HG03135 (cell line): ENCODE results near the gene LPP.

Experiments
- ATAC-seq: cut with Tn5 transposase; IDR thresholded peaks from one replicate; pipeline ENCODE4 v1.9.1; 2021; ENCODE audit warnings: mild to moderate bottlenecking, moderate library complexity; ENCODE audit not compliant: unreplicated experiment

The LPP gene

DNA sequence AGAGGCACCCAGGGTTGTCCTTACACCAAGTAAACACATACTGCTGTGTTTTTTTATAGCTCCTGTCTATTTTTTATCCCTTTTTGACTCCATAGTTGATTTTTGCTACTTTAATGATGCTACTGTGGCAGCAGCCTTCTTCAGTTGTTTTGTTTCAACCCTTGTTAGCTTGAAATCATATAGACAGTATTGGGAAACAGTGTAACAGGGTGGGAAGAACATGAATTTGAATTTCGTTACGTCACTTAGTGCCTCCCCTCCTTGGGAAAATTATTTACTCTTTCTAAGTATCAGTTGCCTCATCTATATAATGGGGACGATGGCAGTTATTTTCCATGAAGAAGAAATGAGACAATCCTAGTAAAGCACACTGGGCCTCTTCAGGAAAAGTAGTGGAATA lies 608.0 kb downstream of the LPP start:
- ATAC-seq = no peak

DNA sequence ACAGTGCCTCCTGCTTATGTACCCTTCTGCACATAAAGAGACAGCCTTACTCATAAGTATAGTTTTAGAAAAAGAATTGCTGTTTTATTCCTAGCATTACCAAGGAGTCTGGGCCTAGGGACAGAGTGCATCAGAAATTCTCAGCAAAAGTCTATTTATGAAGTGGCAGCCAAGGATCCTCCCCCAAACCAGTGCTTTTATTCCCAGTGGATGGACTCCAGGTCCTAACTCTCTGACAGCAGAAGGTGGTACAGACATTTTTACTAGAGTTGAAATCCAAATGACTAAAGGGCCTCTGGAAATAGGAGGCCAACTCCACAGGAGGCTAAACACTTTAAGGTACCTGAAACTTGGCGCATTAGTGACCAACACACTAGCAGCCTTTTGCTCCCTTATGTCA lies 610.7 kb downstream of the LPP start:
- ATAC-seq = no peak

DNA sequence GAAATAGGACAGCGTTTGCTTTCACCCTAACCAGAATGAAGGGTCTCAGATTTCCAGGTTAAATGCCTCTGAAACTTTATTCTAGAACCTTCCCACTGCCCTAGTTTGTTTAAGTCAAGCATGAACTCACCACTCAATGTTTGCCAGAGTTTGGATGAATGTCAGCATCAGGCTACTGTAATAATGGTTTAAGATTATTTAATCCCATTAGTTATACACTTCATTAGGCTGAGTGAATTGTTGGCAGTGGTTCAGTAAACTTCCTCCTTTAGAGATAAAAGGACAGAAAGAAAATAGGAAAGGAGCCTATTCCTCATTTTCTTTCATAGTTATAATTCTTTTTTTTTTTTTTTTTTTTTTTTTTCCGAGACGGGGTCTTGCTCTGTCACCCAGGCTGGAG lies 615.9 kb downstream of the LPP start:
- no peak for ATAC-seq

DNA sequence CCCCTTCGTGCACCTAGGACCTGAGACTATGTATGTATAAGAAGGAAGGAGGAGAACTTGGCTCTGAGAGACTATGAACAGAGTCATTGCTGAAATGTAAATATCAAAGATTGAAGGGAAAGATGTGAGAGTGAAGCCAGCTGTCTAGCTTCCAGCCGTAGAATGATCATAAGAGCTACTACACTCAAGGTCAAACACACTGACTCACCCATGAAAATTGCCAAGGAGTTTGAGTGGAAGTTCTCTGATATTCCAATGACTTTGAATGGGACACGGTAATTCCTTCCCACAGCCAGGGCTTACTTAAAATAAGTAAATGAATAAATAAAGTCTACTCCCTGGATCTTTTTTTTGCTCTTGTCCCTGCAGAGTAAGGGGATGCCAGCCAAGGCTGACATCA lies 618.9 kb downstream of the LPP start:
- no peak for ATAC-seq

DNA sequence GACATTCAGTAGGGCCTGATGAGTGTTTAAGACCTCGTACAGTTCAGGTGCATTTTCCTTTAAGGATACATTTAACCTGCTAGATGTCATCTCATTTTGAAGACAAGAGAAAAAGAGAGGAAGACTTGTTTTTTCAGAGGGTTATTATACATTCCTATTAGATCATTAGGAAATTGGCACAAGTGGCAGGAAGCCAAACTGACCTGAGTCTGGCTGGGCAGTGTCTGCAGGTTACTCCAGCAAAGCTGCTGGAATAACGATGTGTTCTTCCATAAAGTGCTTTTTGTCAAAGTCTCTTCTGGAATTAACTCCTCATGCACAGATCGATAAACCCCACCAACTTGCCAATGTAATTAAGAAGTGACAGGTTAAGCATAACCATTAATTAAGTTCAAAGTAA lies 621.5 kb downstream of the LPP start:
- ATAC-seq = no peak

DNA sequence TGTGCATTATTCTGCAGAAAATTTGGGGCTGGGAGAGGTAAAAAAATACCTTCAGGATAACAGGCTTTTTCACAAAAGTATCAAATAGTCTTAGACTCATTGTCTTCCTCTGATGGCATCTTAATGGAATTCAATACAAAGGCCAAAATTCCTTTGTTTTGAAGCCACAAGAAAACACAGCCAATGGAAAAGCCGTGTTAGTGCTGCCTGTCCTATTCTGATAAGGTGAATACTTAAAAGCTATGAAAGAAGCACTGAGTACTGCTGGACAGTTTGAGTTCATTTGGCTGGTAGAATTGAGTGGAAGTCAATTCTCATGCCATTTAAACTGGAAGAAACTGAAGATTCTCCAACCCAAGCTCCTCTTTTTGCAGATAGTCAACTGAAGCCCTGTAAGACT lies 622.5 kb downstream of the LPP start:
- no peak for ATAC-seq

DNA sequence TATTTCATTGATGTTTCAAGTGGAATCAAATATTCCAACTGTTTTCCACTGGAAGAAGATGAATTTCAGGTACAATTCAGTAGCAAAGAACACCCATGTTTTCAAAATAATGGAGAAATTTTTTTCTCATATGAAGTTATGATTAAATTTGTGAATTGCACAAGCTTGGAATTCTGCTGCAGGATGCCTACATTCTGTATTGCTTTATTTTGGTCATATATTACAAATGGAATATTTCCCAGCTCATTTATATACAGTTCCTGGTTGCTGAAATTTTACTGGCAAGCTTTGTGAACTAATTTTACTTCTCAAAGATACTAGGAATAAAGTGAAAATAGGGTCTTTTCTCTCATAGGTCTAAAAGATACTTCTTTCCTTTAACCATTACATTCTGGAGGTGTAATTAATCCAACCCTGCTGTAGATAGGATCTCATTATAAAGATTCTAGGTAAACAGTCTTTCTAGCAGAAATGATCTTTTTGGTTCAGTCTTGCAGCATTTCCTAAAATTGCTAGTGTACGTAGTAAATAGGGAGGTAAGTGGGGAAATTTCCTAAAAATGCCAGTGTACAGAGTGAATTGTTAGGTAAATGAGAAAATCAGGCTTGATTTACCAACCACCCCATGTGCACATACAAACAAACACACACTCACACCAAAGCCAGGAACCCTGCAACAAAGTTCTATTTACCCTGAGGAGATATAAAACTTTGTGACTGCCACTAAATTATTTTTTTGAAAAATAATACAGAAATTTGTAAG lies 624.3 kb downstream of the LPP start:
- no peak for ATAC-seq

DNA sequence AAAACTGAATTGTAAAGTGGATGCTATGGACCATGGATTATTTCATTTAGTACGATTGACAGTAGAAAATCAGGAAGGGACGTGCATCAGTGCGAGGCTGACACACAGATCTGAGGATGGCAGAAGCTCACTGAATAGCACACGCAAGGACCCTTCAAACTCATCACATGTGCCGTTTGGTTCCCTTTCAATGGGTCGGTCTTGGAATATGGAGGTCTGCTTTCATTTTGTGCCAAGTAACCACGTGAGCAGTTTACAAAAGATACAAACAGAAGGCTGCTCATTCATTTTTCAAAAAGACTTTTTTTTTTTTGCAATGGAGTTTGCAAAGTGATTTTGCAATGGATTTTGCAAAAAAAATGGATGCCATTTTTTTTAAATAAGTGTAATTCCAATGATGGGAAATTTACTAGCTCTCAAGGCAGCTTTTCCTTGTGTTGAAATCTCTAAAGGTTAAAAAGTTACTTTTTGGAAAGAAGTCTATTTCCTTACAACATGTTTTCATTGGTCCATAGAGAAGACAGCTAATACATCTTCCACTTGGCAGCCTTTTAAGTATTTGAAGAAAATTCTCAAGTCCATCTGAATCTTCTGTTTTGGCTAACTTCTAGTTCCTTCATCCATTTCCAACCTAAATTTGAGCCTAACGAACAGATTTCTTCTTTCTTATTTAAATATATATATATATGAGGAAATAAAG lies 625.5 kb downstream of the LPP start:
- ATAC-seq = no peak

DNA sequence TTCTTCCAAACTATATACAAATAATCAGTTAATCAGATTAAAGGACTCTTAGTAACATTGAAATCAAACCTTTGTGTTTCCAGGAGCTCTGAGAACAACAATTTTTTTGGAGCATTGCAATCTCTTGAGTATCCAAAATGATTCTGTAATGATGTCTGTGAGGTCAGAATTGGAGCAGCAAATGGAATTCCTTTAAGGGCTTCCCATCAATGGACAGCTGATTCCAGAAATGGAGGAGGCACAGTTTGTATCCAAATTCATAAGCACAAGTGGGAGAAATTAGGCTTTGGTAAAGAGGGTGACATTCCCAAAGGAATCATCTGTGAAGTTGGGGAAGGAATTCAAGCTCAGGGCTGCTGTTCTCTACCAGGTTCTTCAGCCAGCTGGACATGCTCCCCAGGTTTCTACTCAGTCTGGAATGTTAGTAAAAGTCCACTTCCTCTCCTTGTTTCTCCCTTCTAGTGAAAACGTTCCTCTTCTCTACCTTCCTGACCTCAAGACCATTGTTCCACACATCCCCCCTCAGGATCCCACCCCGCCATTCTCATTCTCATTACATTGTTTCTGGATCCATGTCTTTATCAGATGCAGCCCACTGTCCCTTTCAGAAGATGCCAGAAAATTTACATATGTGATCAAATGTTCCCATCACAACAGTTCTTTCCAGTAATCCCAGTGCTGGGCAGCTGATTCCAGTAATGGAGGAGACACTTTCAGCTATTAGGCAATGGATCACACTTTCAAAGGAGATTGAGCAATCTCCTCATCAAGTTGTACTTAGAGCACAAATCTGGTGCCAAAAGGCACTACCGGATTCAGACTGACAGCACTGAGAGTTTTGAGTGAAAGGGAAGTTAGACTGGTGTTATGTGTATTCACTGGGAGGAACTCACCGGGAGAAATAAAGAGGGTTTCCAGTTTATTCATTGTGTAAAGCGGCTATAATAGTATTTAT lies 626.5 kb downstream of the LPP start:
- ATAC-seq = no peak

DNA sequence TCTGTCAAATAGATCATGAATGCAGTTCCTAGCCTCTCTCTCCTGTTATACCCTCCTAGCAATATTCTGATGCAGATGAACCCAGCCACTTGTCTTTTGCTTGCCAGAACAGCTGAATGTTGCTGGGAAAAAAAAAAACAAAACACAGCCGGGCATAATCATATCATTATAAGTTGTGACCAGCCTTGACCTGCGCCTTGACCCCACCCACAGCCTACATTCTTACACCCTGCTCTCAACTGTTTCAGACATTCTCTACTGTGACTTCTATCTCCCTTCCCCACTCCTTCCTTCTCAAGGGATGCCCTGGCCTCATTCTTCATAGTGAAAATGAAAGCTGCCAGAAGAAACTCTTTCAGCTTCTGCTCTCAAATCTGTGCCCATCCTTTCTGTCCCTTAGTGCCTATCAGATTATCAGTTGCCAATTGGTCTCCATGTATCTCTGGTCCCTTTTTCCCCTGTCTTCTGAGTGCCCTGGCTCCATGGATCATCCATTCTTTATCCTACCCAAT lies 628.7 kb downstream of the LPP start:
- ATAC-seq = no peak

DNA sequence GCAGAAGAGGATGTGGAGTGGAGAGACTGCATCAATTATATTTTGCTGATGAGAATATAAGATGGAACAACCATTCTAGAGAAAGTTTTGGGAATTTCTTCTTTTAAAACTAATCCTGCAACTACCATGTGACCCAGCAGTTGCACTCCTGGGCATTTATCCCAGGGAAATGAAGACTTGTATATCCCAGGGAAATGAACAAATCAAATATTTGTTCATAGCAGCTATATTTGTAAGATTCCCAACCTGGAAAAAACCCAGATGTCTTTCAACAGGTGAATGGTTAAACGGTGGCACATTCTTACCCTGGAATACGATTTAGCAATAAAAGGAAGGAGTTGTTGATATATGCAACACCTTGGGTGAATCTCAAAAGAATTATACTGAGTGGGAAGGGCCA lies 632.5 kb downstream of the LPP start:
- ATAC-seq = no peak

DNA sequence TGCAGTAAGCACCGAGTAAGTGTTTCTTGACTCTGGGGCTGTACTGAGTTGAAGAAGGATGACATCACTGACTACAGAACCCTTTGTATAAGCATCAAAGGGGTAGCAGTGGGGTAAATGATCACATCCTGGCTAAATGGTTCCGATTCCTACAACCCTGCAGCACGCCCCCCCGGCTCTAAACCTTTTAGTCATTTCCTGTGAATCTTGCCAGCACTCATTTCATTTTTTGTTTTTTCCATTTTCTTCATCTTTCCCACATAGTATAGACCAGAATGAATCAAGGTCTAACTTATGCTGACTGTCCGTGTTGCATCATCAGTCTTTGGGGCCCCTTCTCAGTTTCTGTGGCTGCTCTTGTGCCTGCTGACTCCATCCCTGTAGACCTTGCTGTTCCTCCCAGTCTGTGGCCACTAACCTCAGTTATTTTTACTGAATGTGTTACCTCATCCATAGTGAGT lies 634.7 kb downstream of the LPP start:
- no peak for ATAC-seq

DNA sequence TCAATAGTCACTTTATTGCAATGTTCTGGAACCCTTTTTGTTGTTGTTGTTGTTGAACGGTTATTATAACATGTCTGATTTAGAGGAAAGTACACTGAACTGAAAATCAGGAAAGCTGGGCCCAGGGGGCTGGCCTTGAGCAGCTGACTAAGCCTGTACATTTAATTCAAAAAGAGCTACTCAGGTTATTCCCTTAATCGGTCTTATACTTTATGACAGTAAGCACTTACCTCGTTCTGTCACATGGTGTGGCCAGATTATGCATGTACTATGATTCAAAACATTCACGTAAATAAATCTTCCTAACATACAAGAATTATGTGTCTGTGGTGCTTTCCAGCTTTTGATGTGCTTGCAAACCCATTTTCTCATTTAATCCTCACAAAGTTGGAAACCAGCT lies 635.3 kb downstream of the LPP start:
- ATAC-seq = no peak

DNA sequence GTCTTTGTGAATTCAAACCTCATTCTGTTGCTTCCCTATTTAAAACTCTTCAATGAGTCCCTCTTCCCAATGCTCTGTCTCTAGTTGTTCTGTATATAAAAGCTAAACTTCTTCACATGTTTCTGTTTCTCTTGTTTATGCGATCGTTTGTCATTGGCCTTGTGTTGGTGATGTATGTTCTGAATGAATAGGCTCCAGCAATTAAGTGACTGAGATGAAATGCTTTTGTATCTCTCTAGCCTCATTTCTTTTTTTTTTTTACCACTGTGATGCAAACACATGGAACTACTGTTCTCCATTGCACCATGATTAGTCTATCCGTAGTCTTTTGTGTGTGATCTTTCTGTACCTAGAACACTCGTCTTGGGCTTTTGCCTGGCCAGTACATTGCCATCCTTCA lies 637.4 kb downstream of the LPP start:
- ATAC-seq = no peak

DNA sequence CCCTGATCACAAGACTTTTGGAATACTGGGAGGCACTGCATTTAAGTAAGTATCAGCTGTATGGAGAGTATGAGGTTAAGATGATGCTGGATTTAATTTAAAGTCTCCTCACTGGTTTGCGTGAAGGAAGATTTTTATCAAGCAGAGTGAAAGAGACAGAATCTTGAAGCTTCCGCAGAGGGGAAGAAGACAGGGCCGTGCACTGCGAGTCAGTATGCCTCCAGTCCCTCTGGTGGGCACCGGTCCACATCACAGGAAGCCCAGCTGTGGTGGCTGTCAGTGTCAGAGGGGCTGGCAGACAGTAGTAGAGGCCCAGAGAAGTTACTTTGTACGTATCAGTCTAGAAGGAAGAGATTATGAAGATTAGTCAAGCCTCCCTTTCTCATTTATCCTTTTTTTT lies 638.8 kb downstream of the LPP start:
- no peak for ATAC-seq

DNA sequence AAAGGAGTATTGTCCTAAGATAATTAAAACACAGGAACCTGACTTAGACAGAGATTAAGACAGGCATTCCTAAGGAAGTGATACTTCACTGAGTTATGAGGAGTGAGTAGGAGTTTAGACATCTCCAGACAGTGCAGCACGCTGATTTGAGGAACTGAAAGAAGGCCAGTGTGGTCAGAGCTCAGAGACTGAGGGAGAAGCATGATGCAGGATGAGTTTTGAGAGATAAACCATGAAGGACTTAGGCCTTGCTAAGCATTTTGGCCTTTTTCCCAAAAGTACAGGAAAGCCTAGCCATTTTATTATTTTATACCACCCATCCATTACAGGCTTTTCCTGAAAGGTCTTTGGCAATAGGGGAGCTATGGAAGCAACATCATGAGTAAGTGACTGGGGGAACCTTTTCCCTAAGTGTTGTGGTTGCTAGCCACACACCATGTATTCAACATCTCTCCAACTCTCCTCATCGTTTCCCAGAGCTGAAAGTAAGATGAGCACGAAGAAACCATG lies 642.2 kb downstream of the LPP start:
- ATAC-seq = no peak

DNA sequence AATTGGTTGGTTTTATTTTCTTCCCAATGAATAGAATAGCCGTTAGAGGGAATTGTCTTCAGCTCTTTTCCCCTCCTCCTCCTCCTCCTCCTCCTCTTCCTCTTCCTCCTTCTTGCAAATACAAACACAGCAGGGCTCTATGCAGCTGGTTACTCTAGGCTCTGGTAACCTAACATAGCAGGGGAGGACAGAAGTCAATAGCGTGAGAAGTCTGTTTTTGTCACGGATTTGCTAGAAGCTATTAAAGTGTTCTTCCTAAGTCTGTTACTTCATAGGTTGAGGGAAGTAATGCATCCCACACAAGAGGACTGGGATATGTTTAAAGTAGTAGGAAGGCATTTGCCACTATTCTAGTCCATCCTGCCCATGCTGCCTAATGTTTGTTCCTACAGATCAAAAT lies 643.1 kb downstream of the LPP start:
- ATAC-seq = no peak

DNA sequence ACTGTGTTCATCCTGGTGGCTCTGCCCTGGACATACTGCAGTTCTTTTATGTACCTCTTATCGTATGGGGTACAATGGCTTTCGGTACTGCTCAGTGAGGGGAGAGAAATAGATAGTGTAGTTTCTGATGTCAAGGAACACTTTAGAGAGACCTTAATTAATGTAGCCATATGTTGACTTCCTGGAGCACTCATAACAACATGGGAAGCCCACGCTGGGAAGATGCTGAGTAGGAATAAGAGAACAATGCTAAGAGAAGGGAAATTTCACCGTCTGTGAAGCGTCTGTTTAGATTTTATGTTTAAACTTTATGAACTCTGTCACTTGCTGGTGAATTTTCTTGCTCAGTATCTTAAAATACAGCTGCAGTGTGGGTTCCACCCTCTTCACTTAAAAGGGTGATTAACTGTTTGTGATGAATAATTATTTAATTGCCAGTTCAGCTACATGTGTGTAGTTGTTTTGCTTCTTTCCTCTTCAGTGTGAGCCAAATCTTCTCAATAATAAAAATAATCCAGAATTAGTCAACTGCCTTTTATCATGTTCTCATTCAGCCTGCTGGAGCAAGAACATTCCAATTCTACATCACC lies 644.7 kb downstream of the LPP start:
- ATAC-seq = no peak

DNA sequence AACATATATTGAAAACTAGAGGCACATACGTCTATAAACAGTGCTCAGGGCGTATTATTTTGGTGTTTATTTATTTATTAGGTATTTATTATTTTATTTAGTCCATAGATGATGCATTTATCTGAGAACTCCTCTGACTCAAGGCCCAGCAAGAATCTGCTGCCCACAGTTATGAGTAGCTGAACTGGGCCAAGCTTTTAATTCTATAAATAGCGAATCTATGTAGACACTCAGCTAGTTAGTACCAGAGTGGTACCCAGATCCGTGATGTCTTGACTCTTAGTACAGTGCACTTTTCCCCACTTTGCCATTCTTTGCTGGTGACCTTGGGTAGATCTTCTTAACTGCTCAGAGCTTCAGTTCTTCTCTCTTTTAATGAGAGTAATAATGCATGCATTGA lies 647.4 kb downstream of the LPP start:
- no peak for ATAC-seq

DNA sequence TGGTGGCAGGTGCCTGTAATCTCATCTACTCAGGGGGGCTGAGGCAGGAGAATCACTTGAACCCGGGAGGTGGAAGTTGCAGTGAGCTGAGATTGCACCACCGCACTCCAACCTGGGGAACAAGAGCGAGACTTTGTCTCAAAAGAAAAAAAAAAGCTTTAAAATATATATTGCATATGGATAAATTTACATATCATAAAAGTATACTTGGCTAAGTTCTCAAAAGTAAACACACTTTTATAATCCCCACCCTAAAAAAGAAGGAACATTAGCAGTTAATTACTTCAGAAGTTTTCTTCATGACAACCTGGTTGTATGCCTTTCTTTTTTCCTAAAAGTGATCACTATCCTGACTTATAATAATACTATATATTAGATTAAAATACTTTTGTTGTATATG lies 648.7 kb downstream of the LPP start:
- no peak for ATAC-seq

DNA sequence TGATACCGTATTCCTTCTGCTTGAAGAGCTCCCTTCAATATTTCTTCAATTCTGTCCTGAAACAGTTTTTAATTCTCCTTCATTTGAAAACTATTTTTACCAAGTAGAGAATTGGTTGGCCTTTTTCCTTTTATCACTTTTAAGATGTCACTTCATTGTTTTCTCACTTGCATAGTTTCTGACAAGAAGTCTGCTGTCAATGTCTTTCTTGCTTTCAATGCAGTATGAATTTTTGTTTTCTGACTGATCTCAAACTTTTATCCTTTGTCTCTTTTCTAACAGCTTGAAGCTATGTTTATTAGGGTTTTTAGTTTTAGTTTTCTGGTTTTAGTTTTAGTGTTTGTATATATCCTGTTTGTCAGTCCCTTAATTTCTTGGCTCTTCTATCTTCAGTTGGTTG lies 653.0 kb downstream of the LPP start:
- no peak for ATAC-seq
